Epithelial cell of esophagus (primary cell): ENCODE data around the gene VPS9D1.
"Not testable (repeated sequence)": the region's sequence is repeated elsewhere in the genome, so short reads cannot be mapped to it uniquely, and the experiment has no call there.

Experiments
- DNase-seq: peaks from one replicate; pipeline ENCODE4 v3.0.0; 2010; ENCODE audit warnings: low read depth
- H3K4me3 ChIP-seq: 2 replicates; pipeline ENCODE4 v1.5.1; 2011; ENCODE audit warnings: mild to moderate bottlenecking, low read length, control low read depth
- CTCF ChIP-seq: IDR thresholded peaks from 2 replicates; pipeline ENCODE4 v1.5.1; 2011; ENCODE audit warnings: low read depth, mild to moderate bottlenecking, low read length, control low read depth, inconsistent platforms; ENCODE audit not compliant: insufficient read depth; ENCODE audit errors: missing control alignments

Gene VPS9D1

GRCh38 chr16:89685916-89686315, 34.8 kb downstream of the VPS9D1 start:
- no peak overlapping the region for H3K4me3 ChIP-seq
- no peak for DNase-seq
- no peak for TF ChIP-seq CTCF

DNA sequence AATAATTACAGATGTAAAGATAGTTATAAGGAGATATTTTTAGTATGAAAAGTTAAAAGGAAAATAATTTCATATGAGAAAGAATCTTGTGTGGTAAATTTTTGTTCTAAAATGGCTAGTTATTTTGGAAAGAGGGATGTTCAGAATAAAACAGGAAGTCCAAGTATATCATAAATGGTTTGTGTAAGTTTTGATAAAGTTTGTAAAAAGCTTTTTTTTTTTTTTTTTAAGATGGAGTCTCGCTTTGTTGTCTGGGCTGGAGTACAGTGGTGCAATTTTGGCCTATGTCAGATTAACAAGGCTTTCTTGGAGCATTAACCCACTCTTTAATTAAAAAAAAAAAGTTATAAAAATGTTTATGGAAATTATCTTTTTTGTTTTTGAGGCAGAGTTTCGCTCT, 42.4 kb downstream of the VPS9D1 start:
- no peak for TF ChIP-seq CTCF
- H3K4me3 ChIP-seq = no peak overlapping the region
- DNase-seq = no peak

DNA sequence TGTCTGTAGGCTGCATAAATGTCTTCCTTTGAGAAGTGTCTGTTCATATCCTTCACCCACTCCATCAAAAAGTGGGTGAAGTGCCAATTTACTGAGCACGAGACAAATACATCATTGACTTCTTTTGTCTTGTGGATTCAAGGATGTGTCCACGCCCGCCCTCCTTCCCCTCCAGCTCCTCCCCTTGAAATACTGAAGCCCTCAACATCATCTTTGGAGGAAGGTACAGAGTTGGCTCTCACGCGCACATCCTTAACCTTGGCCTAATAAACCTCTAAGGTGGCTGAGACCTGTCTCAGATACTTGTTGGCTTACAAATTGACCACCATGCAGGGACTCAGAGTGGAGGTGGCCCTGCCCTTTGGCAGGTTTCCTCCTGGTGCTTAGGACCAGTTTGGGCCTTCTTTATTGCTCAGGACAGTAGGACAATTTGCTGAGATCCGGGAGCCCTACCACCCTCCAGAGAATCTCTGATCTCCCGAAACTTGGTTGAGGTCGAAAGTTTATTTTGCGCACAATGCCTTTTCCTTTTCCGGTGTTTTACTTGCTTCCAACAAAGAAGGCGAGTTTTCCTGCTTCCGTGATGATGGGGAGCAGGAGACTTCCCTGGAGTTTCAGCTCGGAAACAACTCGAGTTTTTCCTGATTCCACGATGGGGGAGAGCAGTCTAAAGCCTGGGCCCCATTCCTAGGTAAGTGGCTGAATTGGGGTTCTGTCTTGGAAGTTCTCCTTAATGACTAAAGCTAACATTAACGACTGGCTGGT, 48.3 kb downstream of the VPS9D1 start:
- no peak for DNase-seq
- H3K4me3 ChIP-seq = no peak overlapping the region
- no peak for TF ChIP-seq CTCF

GRCh38 chr16:89671565-89671964, 49.1 kb downstream of the VPS9D1 start:
- DNase-seq, H3K4me3 ChIP-seq: not testable (repeated sequence)

- H3K4me3 ChIP-seq = no peak overlapping the region
- no peak for TF ChIP-seq CTCF
- DNase-seq = peak; percentile 47
These were observed 49.9 kb downstream of the VPS9D1 start for GRCh38 chr16:89670496-89671431.

DNA sequence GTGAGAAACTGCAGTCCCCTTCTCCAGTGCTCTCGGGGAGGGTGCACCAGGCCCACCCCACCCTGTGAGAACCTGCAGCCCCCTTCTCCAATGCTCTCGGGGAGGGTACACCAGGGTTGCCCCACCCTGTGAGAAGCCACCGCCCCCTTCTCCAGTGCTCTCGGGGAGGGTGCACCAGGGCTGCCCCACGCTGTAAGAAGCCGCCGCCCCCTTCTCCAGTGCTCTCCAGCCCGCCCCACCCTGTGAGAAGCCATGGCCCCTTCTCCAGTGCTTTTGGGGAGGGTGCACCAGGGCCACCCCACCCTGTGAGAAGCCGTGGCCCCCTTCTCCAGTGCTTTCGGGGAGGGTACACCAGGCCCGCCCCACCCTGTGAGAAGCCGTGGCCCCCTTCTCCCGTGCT, 50.9 kb downstream of the VPS9D1 start:
- no peak for TF ChIP-seq CTCF
- DNase-seq = no peak

GRCh38 chr16:89668790-89669158, 51.9 kb downstream of the VPS9D1 start:
- no peak for DNase-seq
- no peak for TF ChIP-seq CTCF
- peak overlapping the region; percentile 11 for H3K4me3 ChIP-seq

More for the DNA sequence above, 50.9 kb downstream of the VPS9D1 start:
- H3K4me3 ChIP-seq = no peak overlapping the region
